Activated naive CD8-positive, alpha-beta T cell treated with anti-CD3 and anti-CD28 coated beads, Interleukin-2, amount 50 U/mL, for 24 hours (primary cell): ENCODE results near the gene PACRG.

Experiments
- ATAC-seq: fragments of 150-1000 bp; cut with Tn5 transposase; one replicate; pipeline ENCODE4 v1.10.0; 2021
- DNase-seq: peaks from one replicate; pipeline ENCODE4 v3.0.0; 2021
- H3K27ac Mint-ChIP-seq: one replicate; pipeline ENCODE4 v1.8.0; 2021; ENCODE audit warnings: mild to moderate bottlenecking, mixed read lengths
- H3K27me3 Mint-ChIP-seq: one replicate; pipeline ENCODE4 v1.8.0; 2021; ENCODE audit warnings: mixed read lengths
- H3K36me3 Mint-ChIP-seq: one replicate; pipeline ENCODE4 v1.8.0; 2021; ENCODE audit warnings: low read depth, mixed read lengths
- H3K4me1 Mint-ChIP-seq: one replicate; pipeline ENCODE4 v1.8.0; 2021; ENCODE audit warnings: mixed read lengths
- H3K4me3 Mint-ChIP-seq: one replicate; pipeline ENCODE4 v1.8.0; 2021; ENCODE audit warnings: mild to moderate bottlenecking, moderate library complexity, mixed read lengths
- H3K9me3 Mint-ChIP-seq: one replicate; pipeline ENCODE4 v1.8.0; 2021; ENCODE audit warnings: mixed read lengths

The PACRG gene

DNA sequence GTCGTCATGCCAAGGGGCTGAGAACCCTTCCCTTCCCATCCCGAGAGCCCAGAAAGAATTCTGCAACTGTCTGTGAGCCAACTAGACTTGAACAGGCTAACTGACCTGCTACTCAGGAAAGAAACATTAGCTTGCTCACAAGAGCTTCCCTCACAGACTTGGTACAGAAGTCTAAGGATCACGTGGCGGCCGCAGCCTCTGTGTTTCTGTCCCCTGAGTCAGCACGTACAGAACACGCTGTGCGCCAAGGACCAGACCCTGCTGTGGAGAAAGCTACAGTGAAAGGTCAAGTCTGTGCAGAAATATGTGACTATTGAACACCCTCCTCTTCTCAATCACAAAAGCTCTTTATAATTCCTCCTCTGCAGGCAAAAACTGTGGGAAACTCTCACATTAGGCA, 535.4 kb downstream of the PACRG start:
- no peaks in the 10 kb centered on the region for H3K36me3 Mint-ChIP-seq
- ATAC-seq = no peak
- peaks cover 20% of the 10 kb centered on the region for H3K27me3 Mint-ChIP-seq

DNA sequence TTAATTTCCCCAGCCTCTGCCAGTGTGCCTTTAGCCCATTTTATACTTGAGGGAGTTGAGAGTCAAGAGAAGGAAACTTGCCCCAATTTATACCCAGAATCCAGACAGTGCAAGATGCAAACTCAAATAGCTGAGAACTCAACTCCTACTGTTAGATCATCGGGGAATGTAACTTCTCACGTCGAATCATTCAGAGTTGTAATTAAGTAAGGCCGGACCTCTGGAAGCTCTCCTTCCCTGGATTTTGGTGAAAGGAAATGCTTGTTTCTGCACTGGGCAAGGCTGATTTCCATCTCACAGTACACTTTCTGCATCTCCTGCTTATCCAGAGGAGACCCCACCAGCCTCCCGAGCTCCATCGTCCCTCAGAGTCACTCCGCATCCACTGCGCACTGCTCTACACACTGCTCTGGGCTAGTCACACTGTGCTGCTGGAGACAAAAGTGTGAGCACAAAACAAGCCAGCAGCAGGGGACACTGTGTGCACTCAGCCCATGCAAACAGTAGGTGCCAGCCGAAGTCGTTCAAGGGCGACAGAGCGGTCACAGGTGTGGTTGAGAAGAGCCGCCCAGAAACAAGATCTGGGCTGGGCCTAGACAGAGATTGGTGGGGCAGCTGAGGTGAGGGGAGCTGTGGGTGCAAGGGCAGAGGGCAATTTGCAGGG, 536.4 kb downstream of the PACRG start:
- DNase-seq (no peak), ATAC-seq (no peak)
- Mint-ChIP-seq H3K27ac (no peak overlapping the region), H3K36me3 (no peaks in the 10 kb centered on the region), H3K9me3 (no peaks in the 10 kb centered on the region), H3K27me3 (peaks cover 17% of the 10 kb centered on the region), H3K4me1 (peaks cover 9% of the 10 kb centered on the region), H3K4me3 (no peak overlapping the region)

More for the DNA sequence above, 535.4 kb downstream of the PACRG start:
- peaks cover 9% of the 10 kb centered on the region for H3K4me1 Mint-ChIP-seq
- H3K9me3 Mint-ChIP-seq = no peaks in the 10 kb centered on the region
- H3K27ac Mint-ChIP-seq = no peak overlapping the region
- no peak overlapping the region for H3K4me3 Mint-ChIP-seq
- DNase-seq = no peak

DNA sequence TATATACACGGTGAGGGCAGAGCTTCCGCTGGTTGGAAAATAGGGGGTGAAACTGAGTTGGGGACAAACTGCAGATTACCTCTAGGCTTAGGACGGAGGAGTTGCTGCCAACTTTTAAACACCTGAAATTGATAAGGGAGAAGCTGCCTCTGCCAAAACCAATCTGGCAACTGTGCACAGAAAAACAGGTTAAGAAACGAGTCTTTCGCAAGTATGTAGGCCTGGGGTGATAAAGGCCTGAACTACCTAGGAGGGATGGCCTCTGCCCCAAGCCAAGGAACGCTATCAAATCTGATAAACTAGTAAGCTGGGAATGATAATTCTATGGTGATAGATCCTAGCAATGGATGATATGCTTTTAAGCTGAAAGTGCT, 536.9 kb downstream of the PACRG start:
- Mint-ChIP-seq H3K27ac (no peak overlapping the region), H3K4me1 (peaks cover 9% of the 10 kb centered on the region), H3K9me3 (no peaks in the 10 kb centered on the region), H3K4me3 (no peak overlapping the region), H3K36me3 (no peaks in the 10 kb centered on the region), H3K27me3 (peaks cover 12% of the 10 kb centered on the region)
- DNase-seq (no peak), ATAC-seq (no peak)

DNA sequence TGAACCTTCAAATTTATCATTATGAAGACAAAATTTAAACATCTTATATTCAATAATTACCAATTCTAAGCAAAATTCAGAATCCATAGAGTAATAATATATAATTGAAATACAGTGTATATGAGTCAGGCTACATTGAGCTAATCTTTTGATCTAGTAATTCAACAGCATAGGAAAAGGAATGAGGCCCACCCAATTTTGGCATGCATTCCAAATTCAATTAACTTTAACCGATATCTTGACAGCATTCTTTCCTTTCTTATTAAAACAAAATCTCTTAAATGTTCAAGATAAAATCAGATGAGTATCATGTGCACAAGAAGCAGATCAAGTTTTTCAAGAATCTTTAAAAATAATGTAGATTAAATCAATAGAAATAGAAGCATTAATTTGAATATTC, 553.9 kb downstream of the PACRG start:
- DNase-seq (no peak), ATAC-seq (no peak)
- Mint-ChIP-seq H3K4me3 (no peak overlapping the region), H3K9me3 (no peaks in the 10 kb centered on the region), H3K4me1 (no peaks in the 10 kb centered on the region), H3K27me3 (peaks cover 12% of the 10 kb centered on the region), H3K36me3 (no peaks in the 10 kb centered on the region), H3K27ac (no peak overlapping the region)

DNA sequence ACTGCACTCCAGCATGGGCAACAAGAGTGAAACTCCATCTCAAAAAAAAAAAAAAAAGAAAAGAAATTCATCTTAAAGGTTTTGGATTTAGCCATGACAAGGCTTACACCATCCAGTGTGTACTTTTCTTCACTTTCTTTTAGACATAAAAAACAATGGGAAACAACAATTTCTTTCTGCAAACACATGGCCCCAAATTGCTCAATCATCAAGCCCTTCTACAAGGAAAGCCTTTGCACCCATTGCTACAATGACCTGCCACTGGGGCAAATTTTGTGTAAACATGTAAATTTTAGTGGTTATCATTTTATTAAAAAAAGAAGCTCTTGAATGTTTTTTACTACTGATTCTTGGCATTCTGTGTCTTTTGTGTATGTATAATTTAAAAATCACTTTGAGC, 554.9 kb downstream of the PACRG start:
- no peak for DNase-seq
- ATAC-seq = no peak
- H3K27me3 Mint-ChIP-seq = peaks cover 12% of the 10 kb centered on the region
- no peaks in the 10 kb centered on the region for H3K4me1 Mint-ChIP-seq
- no peaks in the 10 kb centered on the region for H3K9me3 Mint-ChIP-seq
- no peaks in the 10 kb centered on the region for H3K36me3 Mint-ChIP-seq
- no peak overlapping the region for H3K27ac Mint-ChIP-seq
- no peak overlapping the region for H3K4me3 Mint-ChIP-seq

DNA sequence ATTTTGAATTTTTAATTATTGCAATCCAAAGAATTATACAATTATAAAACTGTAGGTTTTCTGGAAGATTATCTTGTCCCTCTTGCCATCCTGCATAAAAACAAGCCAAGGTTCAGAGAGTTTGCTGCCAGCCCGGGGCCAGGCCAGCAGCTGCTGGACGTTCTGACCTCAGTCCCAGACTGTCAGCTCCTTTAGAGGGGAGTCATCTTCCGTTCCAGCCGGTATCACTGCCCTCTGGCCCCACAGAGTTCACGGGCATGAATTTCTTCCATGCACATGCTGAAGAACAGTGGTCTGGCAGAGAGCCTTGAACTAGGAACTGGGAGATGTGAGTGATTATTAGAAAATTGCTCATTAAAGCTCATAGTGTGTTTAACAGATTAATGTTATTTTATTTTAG, 556.4 kb downstream of the PACRG start:
- Mint-ChIP-seq H3K4me3 (no peak overlapping the region), H3K27me3 (peaks cover 12% of the 10 kb centered on the region), H3K36me3 (no peaks in the 10 kb centered on the region), H3K27ac (no peak overlapping the region), H3K9me3 (no peaks in the 10 kb centered on the region), H3K4me1 (no peaks in the 10 kb centered on the region)
- DNase-seq (no peak), ATAC-seq (no peak)

GRCh38 chr6:163285691-163286090, 557.9 kb downstream of the PACRG start:
- Mint-ChIP-seq H3K4me1 (no peaks in the 10 kb centered on the region), H3K27me3 (peaks cover 6% of the 10 kb centered on the region), H3K36me3 (no peaks in the 10 kb centered on the region), H3K4me3 (no peak overlapping the region), H3K27ac (no peak overlapping the region), H3K9me3 (no peaks in the 10 kb centered on the region)
- ATAC-seq = no peak
- DNase-seq = no peak

GRCh38 chr6:163287626-163288025, 559.9 kb downstream of the PACRG start:
- Mint-ChIP-seq H3K27me3 (no peaks in the 10 kb centered on the region), H3K4me3 (no peak overlapping the region), H3K27ac (no peak overlapping the region), H3K4me1 (peaks cover 3% of the 10 kb centered on the region), H3K36me3 (no peaks in the 10 kb centered on the region), H3K9me3 (no peaks in the 10 kb centered on the region)
- ATAC-seq (no peak), DNase-seq (no peak)

- Mint-ChIP-seq H3K4me3 (no peak overlapping the region), H3K36me3 (no peaks in the 10 kb centered on the region), H3K9me3 (no peaks in the 10 kb centered on the region), H3K27me3 (no peaks in the 10 kb centered on the region), H3K27ac (no peak overlapping the region), H3K4me1 (peaks cover 3% of the 10 kb centered on the region)
- ATAC-seq (no peak), DNase-seq (no peak)
Observed at GRCh38 chr6:163288066-163288465, 560.3 kb downstream of the PACRG start.

DNA sequence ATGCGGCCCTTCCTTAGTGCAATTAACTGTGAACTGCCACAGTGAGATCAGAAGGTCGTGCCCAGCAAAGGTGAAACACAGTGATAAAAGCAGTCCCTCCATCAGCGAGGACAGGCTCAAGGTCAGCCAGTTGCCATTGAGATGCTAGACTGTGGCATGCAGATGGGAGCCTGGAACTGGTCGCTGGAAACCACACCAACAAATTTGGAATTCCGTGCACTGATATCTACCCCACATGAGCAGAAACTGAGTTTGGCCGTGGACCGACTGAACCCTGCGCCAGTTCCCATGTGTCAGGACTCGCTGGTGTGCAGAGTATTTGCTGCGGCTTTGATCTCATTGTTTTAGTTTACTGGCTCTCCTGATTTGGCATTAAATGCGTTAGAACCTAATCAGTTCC, 561.1 kb downstream of the PACRG start:
- H3K27ac Mint-ChIP-seq = no peak overlapping the region
- no peaks in the 10 kb centered on the region for H3K36me3 Mint-ChIP-seq
- H3K9me3 Mint-ChIP-seq = no peaks in the 10 kb centered on the region
- H3K27me3 Mint-ChIP-seq = no peaks in the 10 kb centered on the region
- no peak overlapping the region for H3K4me3 Mint-ChIP-seq
- H3K4me1 Mint-ChIP-seq = peaks cover 3% of the 10 kb centered on the region
- ATAC-seq = no peak
- DNase-seq = no peak

GRCh38 chr6:163289447-163289846, 561.7 kb downstream of the PACRG start:
- DNase-seq (no peak), ATAC-seq (no peak)
- Mint-ChIP-seq H3K9me3 (no peaks in the 10 kb centered on the region), H3K27me3 (no peaks in the 10 kb centered on the region), H3K36me3 (no peaks in the 10 kb centered on the region), H3K4me3 (no peak overlapping the region), H3K4me1 (peaks cover 3% of the 10 kb centered on the region), H3K27ac (no peak overlapping the region)

GRCh38 chr6:163290545-163291274, 562.9 kb downstream of the PACRG start:
- Mint-ChIP-seq H3K27me3 (no peaks in the 10 kb centered on the region), H3K27ac (no peak overlapping the region), H3K4me3 (no peak overlapping the region), H3K4me1 (peaks cover 3% of the 10 kb centered on the region), H3K36me3 (no peaks in the 10 kb centered on the region), H3K9me3 (no peaks in the 10 kb centered on the region)
- ATAC-seq (no peak), DNase-seq (no peak)

GRCh38 chr6:163291622-163292021, 563.8 kb downstream of the PACRG start:
- H3K4me3 Mint-ChIP-seq = no peak overlapping the region
- H3K9me3 Mint-ChIP-seq = no peaks in the 10 kb centered on the region
- peaks cover 3% of the 10 kb centered on the region for H3K4me1 Mint-ChIP-seq
- no peaks in the 10 kb centered on the region for H3K36me3 Mint-ChIP-seq
- H3K27me3 Mint-ChIP-seq = no peaks in the 10 kb centered on the region
- no peak overlapping the region for H3K27ac Mint-ChIP-seq
- ATAC-seq = no peak
- no peak for DNase-seq

DNA sequence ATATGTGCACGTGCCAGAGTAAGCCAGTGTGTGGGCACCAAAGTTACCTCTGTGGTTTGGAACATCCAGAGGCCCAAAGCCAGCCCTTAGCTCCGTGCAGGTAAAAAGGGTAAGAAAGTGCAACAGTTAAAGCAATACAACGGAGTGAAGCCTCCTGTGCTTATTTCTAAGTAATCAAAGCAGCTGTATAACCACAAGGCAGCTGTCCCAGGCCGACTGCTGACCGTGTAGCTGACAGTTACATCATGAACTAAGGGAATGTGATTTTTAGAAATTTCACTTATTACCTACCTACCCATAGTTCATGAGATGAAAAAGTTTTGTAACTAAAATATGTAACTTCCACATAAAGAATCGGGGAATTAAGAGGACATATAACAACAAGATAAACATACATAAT, 565.5 kb downstream of the PACRG start:
- H3K27ac Mint-ChIP-seq = no peak overlapping the region
- no peaks in the 10 kb centered on the region for H3K36me3 Mint-ChIP-seq
- peaks cover 3% of the 10 kb centered on the region for H3K4me1 Mint-ChIP-seq
- no peak overlapping the region for H3K4me3 Mint-ChIP-seq
- H3K27me3 Mint-ChIP-seq = no peaks in the 10 kb centered on the region
- no peaks in the 10 kb centered on the region for H3K9me3 Mint-ChIP-seq
- ATAC-seq (no peak), DNase-seq (no peak)

GRCh38 chr6:163294734-163295133, 567.0 kb downstream of the PACRG start:
- H3K4me1 Mint-ChIP-seq = peaks cover 3% of the 10 kb centered on the region
- no peak overlapping the region for H3K4me3 Mint-ChIP-seq
- no peaks in the 10 kb centered on the region for H3K27me3 Mint-ChIP-seq
- H3K36me3 Mint-ChIP-seq = no peaks in the 10 kb centered on the region
- DNase-seq = no peak
- ATAC-seq = no peak
- no peak overlapping the region for H3K27ac Mint-ChIP-seq
- H3K9me3 Mint-ChIP-seq = no peaks in the 10 kb centered on the region
